ENCODE results near the gene ANGPTL5.
"Not testable (repeated sequence)": the region's sequence is repeated elsewhere in the genome, so short reads cannot be mapped to it uniquely, and the experiment has no call there.

ANGPTL5 gene

GRCh38 chr11:101881586-101881985, 34.7 kb downstream of the ANGPTL5 start:
- DNase-seq = no peak

GRCh38 chr11:101880222-101880621, 36.1 kb downstream of the ANGPTL5 start:
- no peak for DNase-seq

DNA sequence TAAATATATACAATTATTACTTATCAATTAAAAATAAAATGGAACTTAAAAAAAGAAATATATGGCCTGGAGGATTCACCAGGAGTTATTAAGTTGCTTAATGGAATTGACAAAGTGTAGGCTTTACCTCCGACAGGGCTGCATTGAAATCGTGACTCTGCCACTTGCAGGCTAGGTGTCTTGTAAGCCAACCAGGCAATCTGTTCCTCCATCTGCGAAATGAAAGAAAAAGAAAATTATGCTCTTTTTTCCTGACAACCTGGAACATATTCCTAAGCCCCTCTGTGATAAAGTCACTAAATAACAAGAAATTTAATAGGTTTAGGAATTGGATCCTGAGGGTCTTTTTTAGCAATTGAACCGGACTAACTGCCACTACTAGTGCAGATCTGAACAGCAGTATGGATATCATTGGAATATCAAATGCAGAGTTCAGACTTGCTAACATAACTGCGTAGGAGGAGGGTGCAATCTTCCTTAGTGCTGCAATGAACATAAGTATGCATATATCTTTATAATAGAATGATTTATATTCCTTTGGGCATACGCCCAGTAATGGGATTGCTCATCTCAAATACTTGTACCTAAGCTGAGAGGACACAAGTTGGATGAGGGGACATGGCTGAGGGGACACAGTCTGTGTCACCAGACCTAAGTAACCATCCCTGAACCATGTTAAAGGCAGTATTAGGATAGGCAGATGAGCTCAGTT, 44.0 kb downstream of the ANGPTL5 start:
- DNase-seq = no peak

- no peak for DNase-seq
Observed at GRCh38 chr11:101870510-101870909, 45.8 kb downstream of the ANGPTL5 start.

GRCh38 chr11:101867951-101868350, 48.4 kb downstream of the ANGPTL5 start:
- no peak for DNase-seq

DNA sequence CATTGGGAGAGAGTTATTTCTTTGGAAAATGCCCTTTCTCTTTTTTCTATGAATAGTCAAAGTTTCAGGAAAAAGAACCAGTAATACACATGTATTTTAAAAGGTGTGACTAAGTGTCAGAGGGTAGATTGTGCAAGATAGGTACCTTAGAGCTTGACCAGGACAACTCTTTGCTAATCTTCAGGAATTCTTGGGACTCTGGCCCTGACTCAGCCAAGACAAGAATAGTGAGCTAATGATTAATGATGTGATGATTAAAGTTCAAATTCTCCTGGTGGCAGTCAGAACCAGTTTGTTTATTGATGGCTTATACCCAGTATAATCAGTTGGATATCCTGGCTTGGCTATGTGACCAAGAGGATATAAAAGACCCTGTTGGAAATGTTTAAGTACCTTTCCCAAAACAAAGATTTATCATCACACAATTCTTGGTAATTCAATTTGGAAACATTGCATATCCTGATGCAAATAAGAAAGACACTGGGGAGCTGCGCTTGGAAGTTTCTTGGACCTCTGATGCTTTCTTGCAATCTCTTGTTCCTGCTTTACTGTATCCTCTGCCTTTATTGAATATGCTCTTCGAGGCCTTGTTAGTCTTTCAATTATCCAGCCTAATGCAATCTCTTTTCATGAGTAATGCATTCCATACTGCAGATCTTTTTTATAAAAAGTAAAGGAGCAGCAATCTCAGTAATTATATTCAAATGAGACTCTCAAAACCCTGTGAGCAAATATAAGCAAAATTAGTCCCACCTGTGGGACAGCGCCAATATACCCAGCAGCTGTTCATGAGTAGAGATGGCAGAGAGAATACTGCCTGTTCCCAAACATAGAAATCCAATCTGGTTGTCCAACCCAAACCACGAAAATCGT, 49.5 kb downstream of the ANGPTL5 start:
- DNase-seq = no peak

DNA sequence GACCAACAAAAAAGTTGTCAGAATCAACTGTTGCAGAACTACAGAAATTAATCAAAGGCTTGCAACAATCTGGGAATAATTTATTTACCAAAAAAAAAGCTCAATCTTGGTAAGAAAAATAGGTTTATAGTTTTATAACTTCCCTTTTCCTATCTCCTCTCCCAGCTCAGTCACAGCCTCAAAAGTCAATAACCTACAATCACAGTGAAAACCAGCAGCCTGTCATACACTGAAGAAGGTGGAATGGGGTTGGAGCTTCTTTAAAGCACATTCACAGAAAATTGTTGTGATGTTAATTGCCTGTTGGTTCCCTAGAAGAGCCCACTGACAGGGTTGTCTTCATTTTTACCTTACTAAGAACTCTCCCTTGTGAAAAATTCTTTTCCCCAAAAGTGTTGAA, 52.2 kb downstream of the ANGPTL5 start:
- no peak for DNase-seq

DNA sequence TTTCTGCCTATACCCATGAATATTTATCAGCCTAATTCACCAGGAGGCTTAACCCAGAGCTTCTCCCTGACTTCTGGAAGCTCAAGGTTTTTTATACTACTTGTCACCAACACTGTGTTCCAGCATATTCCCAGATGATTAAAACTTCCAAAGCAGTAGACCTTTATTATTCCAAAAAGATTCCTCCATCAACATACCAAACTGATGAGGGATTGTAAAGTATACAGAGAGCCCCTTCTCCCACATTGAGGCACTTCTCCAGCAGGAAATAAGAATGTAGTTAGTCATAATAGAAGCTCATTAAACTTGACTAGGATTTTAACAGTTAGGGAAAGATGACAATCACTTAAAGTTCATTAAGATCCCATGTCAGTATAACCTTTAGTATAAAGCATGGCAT, 53.0 kb downstream of the ANGPTL5 start:
- no peak for DNase-seq

- no peak for DNase-seq
Observed at GRCh38 chr11:101862391-101863233, 53.7 kb downstream of the ANGPTL5 start.

DNA sequence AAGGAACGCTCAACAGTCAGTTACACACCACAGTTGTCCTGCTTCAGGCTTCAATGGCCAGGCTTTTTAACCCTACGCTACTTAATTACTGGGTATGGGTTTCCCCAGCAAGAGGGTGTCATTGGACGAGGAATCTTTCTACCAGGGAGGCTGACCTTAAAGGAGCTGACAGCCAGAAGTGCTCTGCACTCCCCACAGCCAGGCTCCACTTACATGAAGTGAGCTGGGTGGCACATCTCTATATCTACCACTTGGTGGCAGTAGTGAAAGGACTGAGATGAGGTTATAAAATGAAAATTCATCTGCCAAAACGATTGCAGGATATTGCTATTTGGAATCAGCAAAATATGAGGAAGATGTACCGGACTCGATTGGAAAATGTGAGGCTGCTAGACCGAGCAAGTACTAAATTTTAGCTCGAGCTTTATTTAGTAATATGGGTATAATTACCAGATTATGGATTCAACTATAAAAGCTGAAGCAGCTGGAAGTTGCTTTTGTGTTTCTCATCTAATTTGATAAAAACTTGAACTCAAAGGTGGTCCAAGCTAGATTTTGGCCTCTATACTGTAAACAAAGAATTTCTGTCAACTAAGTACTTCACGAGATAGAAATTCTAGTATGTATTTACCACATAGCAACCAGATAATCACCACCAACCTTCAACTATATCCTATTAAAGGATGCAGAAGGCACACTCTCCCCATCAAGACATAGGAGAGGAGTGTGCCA, 55.5 kb downstream of the ANGPTL5 start:
- DNase-seq = no peak

GRCh38 chr11:101852260-101852659, 64.1 kb downstream of the ANGPTL5 start:
- not testable (repeated sequence) for DNase-seq

DNA sequence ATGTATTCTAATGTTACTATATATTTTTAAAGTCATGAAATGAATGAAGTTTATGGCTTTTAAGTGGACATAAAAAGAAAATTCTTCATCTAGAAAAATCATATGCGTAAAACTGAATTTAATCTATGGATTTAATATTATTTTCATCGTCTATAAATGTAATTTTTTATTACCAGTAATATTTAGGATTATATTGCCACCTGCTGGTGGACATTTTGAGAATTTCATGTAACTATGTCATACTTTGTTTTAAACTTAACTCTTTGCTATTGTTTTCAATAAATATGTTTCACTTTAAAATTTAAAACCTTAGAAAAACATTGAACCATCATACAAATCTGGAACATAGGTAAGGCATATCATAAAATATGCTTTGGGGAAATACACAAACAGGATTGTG, 68.1 kb downstream of the ANGPTL5 start:
- no peak for DNase-seq

DNA sequence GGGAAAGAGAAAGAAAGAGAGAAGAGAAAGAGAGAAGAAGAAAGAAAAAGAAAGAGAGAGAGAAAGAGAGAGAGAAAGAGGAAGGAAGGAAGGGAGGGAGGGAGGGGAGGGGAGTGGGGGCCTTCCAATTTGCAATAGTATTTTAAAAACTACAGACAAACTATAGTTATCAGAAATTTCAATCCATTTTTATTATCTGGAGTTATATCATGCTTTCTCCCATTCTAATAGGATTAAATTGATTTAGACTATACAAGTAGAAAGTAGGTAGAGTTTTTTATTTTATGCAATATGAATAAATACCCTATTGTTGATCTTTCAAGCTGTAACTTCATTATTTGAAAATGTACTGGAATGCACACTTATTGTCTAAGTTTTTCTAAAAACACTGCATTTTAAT, 71.7 kb downstream of the ANGPTL5 start:
- no peak for DNase-seq

GRCh38 chr11:101840704-101841103, 75.6 kb downstream of the ANGPTL5 start:
- DNase-seq = no peak

Data from CD4-positive, alpha-beta T cell treated with Interleukin-15 for 1 hour (primary cell).